Lower leg skin (tissue), 3 donors: ENCODE results near the gene SLC41A1.

Experiments
- POLR2A ChIP-seq, 2 donors: fragments of 450-650 bp; IDR thresholded peaks; one replicate each; pipeline ENCODE4 v1.6.1; 2016 to 2017; ENCODE audit warnings: antibody characterized with exemption in 2 of 2, mild to moderate bottlenecking in 1 of 2, moderate library complexity in 1 of 2
- TF ChIP-seq, protein P1 (sequence below), 3 donors: fragments of 450-650 bp; IDR thresholded peaks; one replicate each; pipeline ENCODE4 v1.5.1; 2016; ENCODE audit warnings: antibody characterized with exemption in 3 of 3, mild to moderate bottlenecking in 3 of 3, moderate library complexity in 2 of 3

DNA sequence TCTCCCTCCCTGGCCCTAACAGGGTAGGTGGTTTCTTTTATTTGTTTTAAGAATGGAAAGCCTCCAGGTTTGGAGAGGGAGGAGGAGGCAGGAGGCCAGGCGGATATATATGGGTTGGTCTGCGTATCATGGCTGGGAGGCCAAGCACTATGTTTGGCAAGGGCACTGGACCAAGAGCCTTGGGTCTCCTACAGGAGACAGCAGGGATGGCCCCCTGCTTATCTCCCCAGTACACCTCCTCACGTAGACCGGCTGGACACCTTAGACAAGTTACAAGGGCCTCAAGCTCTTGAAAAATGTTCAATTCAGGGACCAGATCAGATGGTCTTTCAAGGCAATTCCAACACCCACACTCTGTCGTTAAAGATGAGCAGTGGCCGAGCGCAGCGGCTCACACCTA, 10.9 kb downstream of the SLC41A1 start:
- TF ChIP-seq, protein P1, sequence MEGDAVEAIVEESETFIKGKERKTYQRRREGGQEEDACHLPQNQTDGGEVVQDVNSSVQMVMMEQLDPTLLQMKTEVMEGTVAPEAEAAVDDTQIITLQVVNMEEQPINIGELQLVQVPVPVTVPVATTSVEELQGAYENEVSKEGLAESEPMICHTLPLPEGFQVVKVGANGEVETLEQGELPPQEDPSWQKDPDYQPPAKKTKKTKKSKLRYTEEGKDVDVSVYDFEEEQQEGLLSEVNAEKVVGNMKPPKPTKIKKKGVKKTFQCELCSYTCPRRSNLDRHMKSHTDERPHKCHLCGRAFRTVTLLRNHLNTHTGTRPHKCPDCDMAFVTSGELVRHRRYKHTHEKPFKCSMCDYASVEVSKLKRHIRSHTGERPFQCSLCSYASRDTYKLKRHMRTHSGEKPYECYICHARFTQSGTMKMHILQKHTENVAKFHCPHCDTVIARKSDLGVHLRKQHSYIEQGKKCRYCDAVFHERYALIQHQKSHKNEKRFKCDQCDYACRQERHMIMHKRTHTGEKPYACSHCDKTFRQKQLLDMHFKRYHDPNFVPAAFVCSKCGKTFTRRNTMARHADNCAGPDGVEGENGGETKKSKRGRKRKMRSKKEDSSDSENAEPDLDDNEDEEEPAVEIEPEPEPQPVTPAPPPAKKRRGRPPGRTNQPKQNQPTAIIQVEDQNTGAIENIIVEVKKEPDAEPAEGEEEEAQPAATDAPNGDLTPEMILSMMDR (IDR thresholded peaks at IDR 0.05), result no peak
- TF ChIP-seq POLR2A (IDR thresholded peaks at IDR 0.05), result no peak
